Upper lobe of right lung (tissue), 1 donor: ENCODE data around the gene LAMC3. TPM values are rescaled to one million over a fixed set of nuclear protein-coding genes. Genes with fewer than 3 reads are reported as not detected.

Source experiments
- ATAC-seq: fragments of 200-7000 bp; cut with Tn5 transposase; one replicate; pipeline ENCODE4 v1.9.1; 2020; ENCODE audit warnings: mild to moderate bottlenecking, moderate library complexity
- DNase-seq: peaks from one replicate; pipeline ENCODE4 v3.0.0-alpha.2; 2020
- H3K27ac ChIP-seq: fragments of 200-600 bp; one replicate; pipeline ENCODE4 v1.8.0; 2022
- H3K27me3 ChIP-seq: fragments of 200-600 bp; one replicate; pipeline ENCODE4 v1.8.0; 2022; ENCODE audit warnings: mild to moderate bottlenecking
- H3K36me3 ChIP-seq: fragments of 200-600 bp; one replicate; pipeline ENCODE4 v1.8.0; 2022
- H3K4me1 ChIP-seq: fragments of 200-600 bp; one replicate; pipeline ENCODE4 v1.8.0; 2022
- H3K4me3 ChIP-seq: fragments of 200-600 bp; one replicate; pipeline ENCODE4 v1.8.0; 2022; ENCODE audit warnings: mild to moderate bottlenecking
- H3K9me3 ChIP-seq: fragments of 200-600 bp; one replicate; pipeline ENCODE4 v1.8.0; 2022
- intact Hi-C: fragments of 100-400 bp; cut with DNase I; formaldehyde crosslinking; loops from one replicate; pipeline ENCODE4 v1.11.0; 2022
- total RNA-seq: library from RNA; stranded (reverse); fragmentation: NEBNext Ultra II Directional; extraction: Animal tissue kit (Norgen Biotek cat#: 25700); gene quantifications from one replicate; pipeline ENCODE4 v1.2.1, GENCODE V29; 2021
- TF ChIP-seq, protein P1 (sequence below): fragments of 200-600 bp; IDR thresholded peaks from one replicate; pipeline ENCODE4 v1.8.0; 2022; ENCODE audit warnings: antibody characterized with exemption
- donor health status: DM: no; HTN: yes; CAD: no; lungs with severe emphysema.

LAMC3 gene
- total RNA-seq, 1 donor from 2014 or later = 28.5 TPM

DNA sequence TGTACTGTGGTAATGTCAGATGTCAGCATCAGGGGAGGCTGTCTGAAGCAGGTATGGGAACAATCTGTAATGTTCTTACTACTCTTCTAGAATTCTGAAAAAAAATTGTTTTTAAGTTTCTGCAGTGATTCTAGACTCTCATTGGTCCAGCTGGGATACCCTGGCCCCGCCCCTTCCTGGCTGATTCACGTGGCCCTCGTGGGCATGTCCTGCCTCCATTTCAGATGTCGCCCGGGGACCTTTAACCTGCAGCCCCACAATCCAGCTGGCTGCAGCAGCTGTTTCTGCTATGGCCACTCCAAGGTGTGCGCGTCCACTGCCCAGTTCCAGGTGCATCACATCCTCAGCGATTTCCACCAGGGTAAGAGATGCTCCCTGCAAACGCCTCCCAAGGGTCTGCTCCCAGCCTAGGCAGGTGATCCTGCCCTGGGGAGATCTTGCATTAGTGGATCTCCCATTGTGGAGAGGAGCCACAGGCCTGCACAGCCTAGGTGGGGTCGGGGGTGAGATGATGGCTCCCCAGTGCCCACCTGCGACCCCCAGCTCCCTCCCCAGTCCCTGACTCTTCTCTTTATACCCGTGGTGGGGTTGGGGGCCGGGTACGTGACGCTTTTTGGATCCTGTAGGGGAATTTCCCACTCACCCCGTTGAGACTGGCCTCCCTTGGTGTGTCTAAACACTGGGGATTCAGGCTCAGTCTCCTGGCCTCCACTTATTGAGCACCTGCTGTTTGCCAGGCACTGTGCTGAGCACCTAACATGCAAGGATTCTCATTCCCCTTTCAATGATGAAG, 36.5 kb downstream of the LAMC3 start:
- Histone ChIP-seq H3K27ac (no peak overlapping the region), H3K27me3 (no peaks in the 10 kb centered on the region), H3K36me3 (no peaks in the 10 kb centered on the region), H3K4me1 (no peaks in the 10 kb centered on the region), H3K9me3 (no peaks in the 10 kb centered on the region), H3K4me3 (no peak overlapping the region)
- intact Hi-C loops = no loop called here
- TF ChIP-seq, protein P1, sequence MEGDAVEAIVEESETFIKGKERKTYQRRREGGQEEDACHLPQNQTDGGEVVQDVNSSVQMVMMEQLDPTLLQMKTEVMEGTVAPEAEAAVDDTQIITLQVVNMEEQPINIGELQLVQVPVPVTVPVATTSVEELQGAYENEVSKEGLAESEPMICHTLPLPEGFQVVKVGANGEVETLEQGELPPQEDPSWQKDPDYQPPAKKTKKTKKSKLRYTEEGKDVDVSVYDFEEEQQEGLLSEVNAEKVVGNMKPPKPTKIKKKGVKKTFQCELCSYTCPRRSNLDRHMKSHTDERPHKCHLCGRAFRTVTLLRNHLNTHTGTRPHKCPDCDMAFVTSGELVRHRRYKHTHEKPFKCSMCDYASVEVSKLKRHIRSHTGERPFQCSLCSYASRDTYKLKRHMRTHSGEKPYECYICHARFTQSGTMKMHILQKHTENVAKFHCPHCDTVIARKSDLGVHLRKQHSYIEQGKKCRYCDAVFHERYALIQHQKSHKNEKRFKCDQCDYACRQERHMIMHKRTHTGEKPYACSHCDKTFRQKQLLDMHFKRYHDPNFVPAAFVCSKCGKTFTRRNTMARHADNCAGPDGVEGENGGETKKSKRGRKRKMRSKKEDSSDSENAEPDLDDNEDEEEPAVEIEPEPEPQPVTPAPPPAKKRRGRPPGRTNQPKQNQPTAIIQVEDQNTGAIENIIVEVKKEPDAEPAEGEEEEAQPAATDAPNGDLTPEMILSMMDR = no peak
- DNase-seq = no peak
- ATAC-seq = no peak

DNA sequence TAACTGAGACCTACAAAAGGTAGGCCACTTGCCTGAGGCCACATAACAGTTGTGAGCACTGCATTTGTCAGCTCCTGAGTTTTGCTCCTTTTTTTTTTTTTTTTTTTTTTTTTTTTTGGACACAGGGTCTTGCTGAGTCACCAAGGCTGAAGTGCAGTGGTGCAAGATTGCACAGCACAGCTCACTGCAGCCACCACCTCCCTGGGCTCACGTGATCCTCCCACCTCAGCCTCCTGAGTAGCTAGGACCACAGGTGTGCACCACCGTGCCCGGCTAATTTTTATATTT, 37.1 kb downstream of the LAMC3 start:
- Histone ChIP-seq H3K27me3 (no peaks in the 10 kb centered on the region), H3K9me3 (no peaks in the 10 kb centered on the region), H3K27ac (no peak overlapping the region), H3K4me3 (no peak overlapping the region), H3K4me1 (no peaks in the 10 kb centered on the region), H3K36me3 (no peaks in the 10 kb centered on the region)
- ATAC-seq (no peak), DNase-seq (no peak)
- TF ChIP-seq, protein P1 = no peak
- intact Hi-C loops = no loop called here

DNA sequence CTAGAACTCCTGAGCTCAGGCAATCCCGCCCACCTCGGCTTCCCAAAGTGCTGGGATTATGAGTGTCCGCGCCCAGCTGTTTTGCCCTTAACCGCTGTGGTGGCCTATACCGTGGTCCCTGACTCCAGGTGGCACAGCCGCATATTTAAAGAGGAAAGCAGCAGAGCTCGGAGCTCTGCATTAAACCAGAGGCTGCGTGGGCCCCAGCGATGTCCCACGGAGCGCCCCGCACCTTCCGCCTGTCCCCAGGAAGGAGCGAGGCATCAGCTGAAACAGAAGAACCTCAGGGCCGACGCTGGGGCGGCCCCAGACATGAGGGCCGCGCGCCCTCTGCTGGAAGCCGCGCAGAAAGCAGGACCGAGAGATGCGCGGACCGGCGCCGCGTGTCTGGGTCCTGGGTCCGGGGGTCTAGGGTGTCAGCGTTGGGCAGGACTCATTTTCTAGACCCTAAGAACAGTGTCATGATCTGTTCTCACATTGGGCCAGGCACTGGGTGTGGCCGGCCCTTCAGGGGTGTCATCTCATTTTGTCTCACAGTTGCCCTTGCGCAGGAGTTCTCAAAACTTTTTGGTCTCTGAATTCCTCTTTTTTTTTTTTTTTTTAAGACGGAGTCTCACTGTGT, 37.7 kb downstream of the LAMC3 start:
- Histone ChIP-seq H3K27ac (no peak overlapping the region), H3K4me1 (no peaks in the 10 kb centered on the region), H3K9me3 (no peaks in the 10 kb centered on the region), H3K27me3 (no peaks in the 10 kb centered on the region), H3K4me3 (no peak overlapping the region), H3K36me3 (no peaks in the 10 kb centered on the region)
- TF ChIP-seq, protein P1 = peak; percentile 95
- ATAC-seq (peak; percentile 92), DNase-seq (peak; percentile 84)
- intact Hi-C loops = no loop called here

DNA sequence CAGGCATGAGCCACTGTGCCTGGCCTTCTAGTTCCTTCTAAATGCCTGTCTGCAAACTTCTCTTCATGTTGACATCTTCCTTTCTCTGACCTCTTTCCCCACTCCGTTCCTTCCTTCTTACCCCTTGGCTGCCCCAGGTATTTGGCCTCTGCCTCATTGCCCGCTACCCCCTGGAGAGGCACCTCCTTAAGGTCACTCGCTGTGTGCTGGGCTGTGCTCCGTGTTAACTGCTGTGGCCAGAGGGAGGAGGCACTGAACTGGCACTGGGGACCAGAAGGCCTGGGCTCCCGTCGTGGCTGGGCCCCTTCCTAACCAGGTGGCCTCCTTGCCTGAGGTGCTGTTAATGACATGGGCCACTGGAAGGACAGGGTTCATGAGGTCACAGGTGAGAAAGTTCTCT, 39.4 kb downstream of the LAMC3 start:
- no peaks in the 10 kb centered on the region for H3K4me1 ChIP-seq
- no peak for DNase-seq
- H3K36me3 ChIP-seq = no peaks in the 10 kb centered on the region
- H3K27me3 ChIP-seq = no peaks in the 10 kb centered on the region
- no peak overlapping the region for H3K4me3 ChIP-seq
- intact Hi-C loops = no loop called here
- no peaks in the 10 kb centered on the region for H3K9me3 ChIP-seq
- H3K27ac ChIP-seq = no peak overlapping the region
- TF ChIP-seq, protein P1 = no peak
- no peak for ATAC-seq

DNA sequence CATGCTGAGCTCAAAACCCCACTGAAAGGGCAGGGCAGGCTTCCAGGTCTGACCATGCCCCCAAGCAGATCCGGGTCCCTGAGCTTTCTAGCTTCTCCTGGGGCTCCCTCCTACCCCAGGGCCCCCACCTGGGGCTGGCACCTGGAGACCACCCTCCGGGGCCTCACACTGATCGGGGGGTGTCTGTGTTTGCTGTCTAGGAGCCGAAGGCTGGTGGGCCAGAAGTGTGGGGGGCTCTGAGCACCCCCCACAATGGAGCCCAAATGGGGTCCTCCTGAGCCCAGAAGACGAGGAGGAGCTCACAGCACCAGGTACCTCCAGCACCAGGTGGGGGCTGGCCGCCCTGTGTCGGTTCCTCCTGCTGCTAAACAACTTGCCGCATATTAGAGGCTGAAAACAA, 39.8 kb downstream of the LAMC3 start:
- intact Hi-C loops = no loop called here
- TF ChIP-seq, protein P1 = no peak

More for the DNA sequence above, 39.8 kb downstream of the LAMC3 start:
- no peaks in the 10 kb centered on the region for H3K9me3 ChIP-seq
- H3K4me1 ChIP-seq = no peaks in the 10 kb centered on the region
- H3K27ac ChIP-seq = no peak overlapping the region
- no peak overlapping the region for H3K4me3 ChIP-seq
- ATAC-seq (no peak), DNase-seq (no peak)
- H3K27me3 ChIP-seq = no peaks in the 10 kb centered on the region
- H3K36me3 ChIP-seq = no peaks in the 10 kb centered on the region
